Duodenal mucosa (tissue), 2 donors: ENCODE data around the gene EIF3D.

Experiments
- H3K27ac ChIP-seq: one replicate; pipeline ENCODE4 v1.7.0; 2013; ENCODE audit warnings: low read depth, low read length
- H3K27me3 ChIP-seq, 2 donors: one replicate each; pipeline ENCODE4 v1.7.0; 2013; ENCODE audit warnings: low read length in 2 of 2, control low read depth in 1 of 2; ENCODE audit not compliant: insufficient read depth in 2 of 2, control insufficient read depth in 1 of 2
- H3K36me3 ChIP-seq, 2 donors: one replicate each; pipeline ENCODE4 v1.7.0; 2013; ENCODE audit warnings: low read length in 2 of 2, control low read depth in 1 of 2; ENCODE audit not compliant: insufficient read depth in 2 of 2, control insufficient read depth in 1 of 2
- H3K4me1 ChIP-seq, 2 donors: one replicate each; pipeline ENCODE4 v1.7.0; 2013; ENCODE audit warnings: low read length in 2 of 2, control low read depth in 1 of 2; ENCODE audit not compliant: insufficient read depth in 2 of 2, control insufficient read depth in 1 of 2
- H3K4me3 ChIP-seq, 2 donors: one replicate each; pipeline ENCODE4 v1.7.0; 2013; ENCODE audit warnings: low read length in 2 of 2, low read depth in 1 of 2
- H3K9ac ChIP-seq, 2 donors: one replicate each; pipeline ENCODE4 v1.7.0; 2013; ENCODE audit warnings: low read length in 2 of 2, low read depth in 1 of 2
- H3K9me3 ChIP-seq, 2 donors: one replicate each; pipeline ENCODE4 v1.7.0; 2013; ENCODE audit warnings: low read length in 2 of 2, control low read depth in 1 of 2; ENCODE audit not compliant: control insufficient read depth in 1 of 2

EIF3D gene

GRCh38 chr22:36552289-36552688, 23.3 kb upstream of the EIF3D start:
- Histone ChIP-seq H3K9me3 (no peaks in the 10 kb centered on the region), H3K9ac (no peak overlapping the region), H3K4me1 (no peaks in the 10 kb centered on the region), H3K27me3 (peaks cover 11 to 22% of the 10 kb centered on the region in 2 donors), H3K36me3 (no peaks in the 10 kb centered on the region), H3K4me3 (no peak overlapping the region), H3K27ac (no peak overlapping the region)

GRCh38 chr22:36550701-36551495, 21.9 kb upstream of the EIF3D start:
- Histone ChIP-seq H3K9me3 (no peaks in the 10 kb centered on the region), H3K9ac (no peak overlapping the region), H3K4me1 (no peaks in the 10 kb centered on the region), H3K27me3 (peaks cover 16 to 30% of the 10 kb centered on the region in 2 donors), H3K4me3 (no peak overlapping the region), H3K36me3 (no peaks in the 10 kb centered on the region), H3K27ac (no peak overlapping the region)

- H3K4me3 ChIP-seq: no peak overlapping the region
- H3K4me1 ChIP-seq: no peaks in the 10 kb centered on the region
- no peak overlapping the region for H3K27ac ChIP-seq
- H3K27me3 ChIP-seq: peaks cover 16 to 32% of the 10 kb centered on the region in 2 donors
- no peaks in the 10 kb centered on the region for H3K36me3 ChIP-seq
- no peaks in the 10 kb centered on the region for H3K9me3 ChIP-seq
- H3K9ac ChIP-seq: no peak overlapping the region
These were observed 20.1 kb upstream of the EIF3D start for GRCh38 chr22:36549033-36549432.

- H3K4me3 ChIP-seq: no peak overlapping the region
- no peaks in the 10 kb centered on the region for H3K36me3 ChIP-seq
- H3K27ac ChIP-seq: no peak overlapping the region
- no peak overlapping the region for H3K9ac ChIP-seq
- no peaks in the 10 kb centered on the region for H3K9me3 ChIP-seq
- H3K4me1 ChIP-seq: no peaks in the 10 kb centered on the region
- peaks cover 16 to 32% of the 10 kb centered on the region in 2 donors for H3K27me3 ChIP-seq
These were observed 19.6 kb upstream of the EIF3D start for GRCh38 chr22:36548606-36549005.

- Histone ChIP-seq H3K27me3 (peaks cover 16 to 32% of the 10 kb centered on the region in 2 donors), H3K36me3 (no peaks in the 10 kb centered on the region), H3K27ac (no peak overlapping the region), H3K4me3 (no peak overlapping the region), H3K9me3 (no peaks in the 10 kb centered on the region), H3K9ac (no peak overlapping the region), H3K4me1 (peaks cover 0 to 3% of the 10 kb centered on the region in 2 donors)
These were observed 18.0 kb upstream of the EIF3D start for GRCh38 chr22:36546932-36547331.

DNA sequence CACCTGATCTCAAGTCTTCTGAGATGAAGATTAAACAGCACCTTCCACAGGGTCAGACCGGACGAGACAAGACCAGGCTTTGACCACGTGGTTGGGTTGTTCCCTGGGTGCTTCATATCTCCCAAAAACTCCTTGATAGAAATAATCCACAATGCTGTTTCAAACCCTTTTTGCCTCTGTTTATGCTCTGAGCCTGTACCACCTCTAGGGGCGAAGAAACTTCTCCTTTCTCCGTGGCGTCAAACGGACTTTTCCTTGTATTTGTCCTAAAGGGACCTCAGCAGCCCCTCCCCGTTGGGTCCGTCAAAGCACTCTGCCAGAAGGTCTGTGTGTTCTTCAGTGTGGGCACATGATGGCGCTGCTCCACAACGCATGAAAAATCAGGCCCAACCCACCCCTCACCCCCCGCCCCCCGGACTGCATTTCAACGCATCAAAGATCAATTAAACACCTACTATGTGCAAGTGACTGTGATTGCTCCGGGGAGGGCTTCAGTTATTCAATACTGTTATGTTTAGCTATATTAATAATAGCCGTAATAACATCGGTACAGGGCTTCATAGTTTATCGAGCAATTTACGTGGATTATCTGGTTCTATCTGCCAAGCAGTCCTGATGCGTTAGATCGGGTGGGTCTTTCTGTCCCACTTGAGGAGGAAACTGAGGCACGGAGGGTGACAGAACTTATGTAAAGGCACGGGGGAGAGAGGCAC, 17.3 kb upstream of the EIF3D start:
- Histone ChIP-seq H3K9me3 (no peaks in the 10 kb centered on the region), H3K4me1 (peaks cover 0 to 4% of the 10 kb centered on the region in 2 donors), H3K4me3 (no peak overlapping the region), H3K9ac (no peak overlapping the region), H3K27ac (no peak overlapping the region), H3K36me3 (no peaks in the 10 kb centered on the region), H3K27me3 (peaks cover 13 to 28% of the 10 kb centered on the region in 2 donors)

GRCh38 chr22:36544107-36544620, 15.2 kb upstream of the EIF3D start:
- H3K4me1 ChIP-seq: peaks cover 0 to 4% of the 10 kb centered on the region in 2 donors
- no peak overlapping the region for H3K4me3 ChIP-seq
- H3K27me3 ChIP-seq: peaks cover 10 to 15% of the 10 kb centered on the region in 2 donors
- H3K9ac ChIP-seq: no peak overlapping the region
- H3K27ac ChIP-seq: no peak overlapping the region
- H3K9me3 ChIP-seq: no peaks in the 10 kb centered on the region
- H3K36me3 ChIP-seq: no peaks in the 10 kb centered on the region

DNA sequence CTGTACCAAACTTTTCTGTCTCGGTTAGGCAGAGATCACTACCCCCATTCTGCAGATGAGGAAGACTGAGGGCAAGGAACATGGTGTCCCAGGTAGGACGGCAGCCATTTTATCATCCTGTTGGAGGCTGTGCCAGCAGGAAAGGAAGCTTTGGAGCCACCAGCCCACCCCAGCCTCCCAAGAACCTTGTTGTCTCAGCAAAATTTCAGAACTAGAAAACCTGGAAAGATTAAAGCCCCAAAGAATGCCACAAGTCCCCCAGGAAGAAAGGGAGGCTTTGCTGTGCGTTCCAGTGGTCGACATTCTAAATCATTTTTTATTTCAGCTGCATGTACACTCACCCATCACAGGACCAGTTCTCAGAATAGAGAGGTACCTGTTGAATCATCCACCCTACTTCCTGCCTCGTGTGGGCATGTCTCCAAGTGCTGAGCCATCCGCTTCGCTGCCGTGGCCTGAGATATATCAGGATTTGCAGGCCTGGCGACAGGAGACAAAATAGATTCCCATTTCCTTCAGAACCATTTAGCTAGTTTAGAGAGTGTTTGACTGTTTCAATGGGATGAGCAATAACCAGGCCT, 13.0 kb upstream of the EIF3D start:
- peaks cover 7 to 10% of the 10 kb centered on the region in 2 donors for H3K27me3 ChIP-seq
- H3K27ac ChIP-seq: no peak overlapping the region
- no peak overlapping the region for H3K9ac ChIP-seq

DNA sequence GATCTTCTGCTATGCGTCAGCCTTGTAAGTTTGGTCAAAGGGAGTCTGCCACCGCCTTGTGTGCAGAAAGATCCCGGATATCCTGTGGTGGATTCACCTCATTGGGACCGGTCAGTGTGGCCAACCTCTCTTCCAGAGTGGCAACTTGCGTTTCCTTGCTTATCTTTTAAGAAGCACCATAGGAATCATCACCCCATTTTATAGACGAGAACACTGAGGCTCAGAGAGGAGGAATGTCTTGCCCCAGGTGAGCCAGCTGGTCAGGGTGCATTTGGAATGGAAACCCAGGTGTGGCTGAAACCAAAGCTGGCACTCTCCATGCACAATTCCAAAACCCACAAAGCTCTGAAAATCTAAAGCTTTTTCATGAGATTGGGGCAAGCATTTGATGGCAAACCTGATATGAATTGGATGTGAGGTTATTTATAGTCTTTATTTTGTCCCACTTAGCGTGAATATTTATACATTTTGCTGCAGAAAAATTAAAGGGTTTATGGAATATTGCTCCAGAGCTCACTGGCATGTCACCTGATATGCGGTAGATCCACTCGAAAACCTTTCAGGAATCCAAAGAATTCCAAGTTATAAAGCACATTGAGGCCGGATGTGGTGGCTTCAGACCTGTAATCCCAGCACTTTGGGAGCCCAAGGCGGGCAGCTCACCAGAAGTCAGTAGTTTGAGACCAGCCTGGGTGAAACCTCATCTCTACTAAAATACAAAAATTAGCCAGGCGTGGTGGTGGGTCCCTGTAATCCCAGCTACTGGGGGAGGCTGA, 12.1 kb upstream of the EIF3D start:
- Histone ChIP-seq H3K27me3 (peaks cover 3 to 5% of the 10 kb centered on the region in 2 donors), H3K9me3 (no peaks in the 10 kb centered on the region), H3K27ac (no peak overlapping the region), H3K4me3 (no peak overlapping the region), H3K36me3 (no peaks in the 10 kb centered on the region), H3K4me1 (peaks cover 0 to 4% of the 10 kb centered on the region in 2 donors), H3K9ac (no peak overlapping the region)

More for the DNA sequence above, 13.0 kb upstream of the EIF3D start:
- Histone ChIP-seq H3K4me3 (no peak overlapping the region), H3K4me1 (peaks cover 0 to 4% of the 10 kb centered on the region in 2 donors), H3K36me3 (no peaks in the 10 kb centered on the region), H3K9me3 (no peaks in the 10 kb centered on the region)
